A549 (cell line): ENCODE results near the gene DEFB123. TPM values are rescaled to one million over a fixed set of nuclear protein-coding genes. Genes with fewer than 3 reads are reported as not detected.

Experiments
- ATAC-seq, 2 experiments: fragments of 200-7000 bp in 1 of 2; fragments of >200 bp in 1 of 2; cut with Nextera tagmentation in 1 of 2; cut with Tn5 transposase in 1 of 2; 3 replicates each; pipeline versions ENCODE4 v1.8.0 to v1.9.1; 2018 to 2020; ENCODE audit warnings: mild to moderate bottlenecking in 1 of 2, moderate library complexity in 1 of 2
- CTCF ChIA-PET: fragments of 300-600 bp; sonication (Branson Sonifier 250); formaldehyde crosslinking; extraction: SDS; loops from one replicate; lab custom pipeline; 2021; ENCODE audit warnings: antibody characterized with exemption, inconsistent platforms; lab: Yijun Ruan, JAX
- POLR2A ChIA-PET: fragments of 350-600 bp; formaldehyde crosslinking; extraction: SDS; loops from one replicate; lab custom pipeline; 2021; ENCODE audit warnings: antibody characterized with exemption, inconsistent platforms; lab: Yijun Ruan, JAX
- DNase-seq, 2 experiments: peaks; one replicate each; pipeline versions ENCODE4 v3.0.0 to v3.0.0-alpha.2; 2011 to 2016; ENCODE audit warnings: low read depth in 1 of 2, low spot score in 1 of 2
- FAIRE-seq: peaks from 2 replicates; lab custom pipeline; 2011; peaks lifted over from hg19 to GRCh38; lab: Jason Lieb, UNC
- H3K27ac ChIP-seq, 2 experiments: fragments of >200 bp; sonication (Bioruptor Twin); formaldehyde crosslinking; 3 replicates each; pipeline ENCODE4 v1.5.1; 2016 to 2017
- H3K4me1 ChIP-seq: fragments of >200 bp; sonication (Bioruptor Twin); formaldehyde crosslinking; 3 replicates; pipeline ENCODE4 v1.6.1; 2016
- H3K4me2 ChIP-seq: fragments of >200 bp; sonication (Bioruptor Twin); formaldehyde crosslinking; 3 replicates; pipeline ENCODE4 v1.6.1; 2016
- H3K4me3 ChIP-seq: fragments of >200 bp; sonication (Bioruptor Twin); formaldehyde crosslinking; 3 replicates; pipeline ENCODE4 v1.5.1; 2016
- H3K9me3 ChIP-seq: fragments of >200 bp; sonication (Bioruptor Twin); formaldehyde crosslinking; 3 replicates; pipeline ENCODE4 v1.6.1; 2016
- ATOH8 ChIP-seq: fragments of 250-450 bp; sonication (Bioruptor Pico); IDR thresholded peaks from 2 replicates; pipeline ENCODE4 v1.5.0; 2020; ENCODE audit warnings: low read depth, mild to moderate bottlenecking, moderate library complexity
- BHLHE40 ChIP-seq: IDR thresholded peaks from 2 replicates; pipeline ENCODE4 v1.6.1; 2012; ENCODE audit warnings: low read depth, low read length, inconsistent platforms
- CBX2 ChIP-seq: fragments of 200-600 bp; sonication (generic); IDR thresholded peaks from 2 replicates; pipeline ENCODE4 v1.6.1; 2016; ENCODE audit warnings: low read depth, mild to moderate bottlenecking, borderline replicate concordance
- ELK1 ChIP-seq: fragments of 150-350 bp; IDR thresholded peaks from 2 replicates; pipeline ENCODE4 v1.6.1; 2014; ENCODE audit warnings: low read depth, mild to moderate bottlenecking, low read length
- ESRRA ChIP-seq: fragments of 150-350 bp; IDR thresholded peaks from 2 replicates; pipeline ENCODE4 v1.6.1; 2014; ENCODE audit warnings: mild to moderate bottlenecking, low read length, borderline replicate concordance
- FOSL2 ChIP-seq, 2 experiments: fragments of 450-650 bp in 1 of 2; fragments of >200 bp in 1 of 2; sonication (Bioruptor Twin) in 1 of 2; formaldehyde crosslinking; IDR thresholded peaks; 2 replicates each; pipeline versions ENCODE4 v1.5.0 to v1.6.1; 2016 to 2020; ENCODE audit warnings: mild to moderate bottlenecking in 1 of 2, moderate library complexity in 1 of 2
- HDAC2 ChIP-seq: fragments of 200-600 bp; sonication (generic); IDR thresholded peaks from 2 replicates; pipeline ENCODE4 v1.6.1; 2016
- HES2 ChIP-seq: fragments of >200 bp; sonication (Bioruptor Twin); formaldehyde crosslinking; IDR thresholded peaks from 2 replicates; pipeline ENCODE4 v1.6.1; 2016
- HEYL ChIP-seq: fragments of 250-450 bp; sonication (Bioruptor Pico); IDR thresholded peaks from 2 replicates; pipeline ENCODE4 v1.8.0; 2021; ENCODE audit warnings: mild to moderate bottlenecking, moderate library complexity
- HOXB13 ChIP-seq: fragments of 250-450 bp; sonication (Bioruptor Pico); IDR thresholded peaks from 2 replicates; pipeline ENCODE4 v1.5.0; 2020; ENCODE audit warnings: low read depth, mild to moderate bottlenecking, moderate library complexity
- HOXB5 ChIP-seq: fragments of 250-450 bp; sonication (Bioruptor Pico); IDR thresholded peaks from 2 replicates; pipeline ENCODE4 v1.5.0; 2020; ENCODE audit warnings: mild to moderate bottlenecking, moderate library complexity
- JUN ChIP-seq, 2 experiments: fragments of >200 bp; sonication (Bioruptor Twin); formaldehyde crosslinking; IDR thresholded peaks; 2 replicates in 1 of 2; 3 replicates in 1 of 2; pipeline ENCODE4 v1.6.1; 2016 to 2017
- KDM5A ChIP-seq: fragments of 200-600 bp; sonication (generic); IDR thresholded peaks from 2 replicates; pipeline ENCODE4 v1.6.1; 2016; ENCODE audit warnings: antibody characterized with exemption, mild to moderate bottlenecking
- MAX ChIP-seq: IDR thresholded peaks from 2 replicates; pipeline ENCODE4 v1.6.1; 2012
- NR3C1 ChIP-seq: fragments of >200 bp; sonication (Bioruptor Twin); formaldehyde crosslinking; IDR thresholded peaks from 3 replicates; pipeline ENCODE4 v1.6.1; 2017
- PHF8 ChIP-seq: fragments of 200-600 bp; sonication (generic); IDR thresholded peaks from 2 replicates; pipeline ENCODE4 v1.6.1; 2016; ENCODE audit warnings: low read depth, mild to moderate bottlenecking, antibody characterized with exemption, moderate library complexity, borderline replicate concordance
- SREBF2 ChIP-seq: fragments of 450-650 bp; IDR thresholded peaks from 2 replicates; pipeline ENCODE4 v1.6.1; 2014; ENCODE audit warnings: mild to moderate bottlenecking, moderate library complexity
- TP53 ChIP-seq: fragments of 250-450 bp; sonication (Bioruptor Pico); IDR thresholded peaks from 2 replicates; pipeline ENCODE4 v1.5.0; 2021; ENCODE audit warnings: mild to moderate bottlenecking, moderate library complexity
- ZC3H11A ChIP-seq: fragments of 450-650 bp; IDR thresholded peaks from 2 replicates; pipeline ENCODE4 v1.6.1; 2014; ENCODE audit warnings: antibody characterized with exemption, mild to moderate bottlenecking
- ZFP36 ChIP-seq: fragments of 450-650 bp; IDR thresholded peaks from 2 replicates; pipeline ENCODE4 v1.6.1; 2014; ENCODE audit warnings: borderline replicate concordance; ENCODE audit not compliant: partially characterized antibody
- ZSCAN20 ChIP-seq: fragments of 250-450 bp; sonication (Bioruptor Pico); IDR thresholded peaks from 2 replicates; pipeline ENCODE4 v1.8.0; 2022; ENCODE audit warnings: mild to moderate bottlenecking, moderate library complexity
- WGBS: methylation state at CpG from one replicate; pipeline ENCODE4 v1.1.6; 2017; ENCODE audit errors: missing lambda C conversion rate; 5-methylcytosine and 5-hydroxymethylcytosine counted together
- polyA plus RNA-seq, 4 experiments: library from polyadenylated mRNA; depleted of rRNA in 3 of 4; stranded (reverse); fragments of >200 nt; fragmentation: RNase III in 1 of 4; extraction: RNeasy Plus Mini Kit Qiagen cat#74134 plus additional on column Dnase treatment in 1 of 4; gene quantifications; 2 replicates in 3 of 4; 3 replicates in 1 of 4; pipeline ENCODE4 v1.2.3, GENCODE V29; 2011 to 2017
- TF ChIP-seq, protein P1 (sequence below): fragments of >200 bp; sonication (Bioruptor Twin); formaldehyde crosslinking; IDR thresholded peaks from 3 replicates; pipeline ENCODE4 v1.6.1; 2016

The DEFB123 gene
- polyA plus RNA-seq, 2 of the 4 experiments (the other 2 are of a cell fraction), result not detected

DNA sequence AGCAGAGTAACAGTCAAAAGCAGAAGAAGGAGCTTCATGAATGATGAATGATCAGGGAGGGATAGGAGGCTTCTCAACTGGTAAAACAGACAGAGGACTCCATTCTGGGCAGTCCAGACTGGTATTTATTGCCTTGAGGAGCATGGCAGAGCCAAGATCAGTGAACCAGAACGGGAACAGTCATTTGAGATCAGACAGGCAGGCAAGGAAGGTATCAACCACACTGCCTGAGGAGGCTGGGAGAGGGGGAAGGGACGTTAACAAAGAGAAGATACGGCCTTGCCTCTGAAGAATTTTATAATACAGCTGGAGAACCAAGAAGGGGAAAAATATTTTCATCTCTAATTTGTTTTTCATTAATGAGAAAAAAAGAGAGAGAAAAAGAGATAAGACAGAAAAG, 34.3 kb upstream of the DEFB123 start, which contains the start of gene DEFB121 (continued):
- TF ChIP-seq MAX, result no peak

DNA sequence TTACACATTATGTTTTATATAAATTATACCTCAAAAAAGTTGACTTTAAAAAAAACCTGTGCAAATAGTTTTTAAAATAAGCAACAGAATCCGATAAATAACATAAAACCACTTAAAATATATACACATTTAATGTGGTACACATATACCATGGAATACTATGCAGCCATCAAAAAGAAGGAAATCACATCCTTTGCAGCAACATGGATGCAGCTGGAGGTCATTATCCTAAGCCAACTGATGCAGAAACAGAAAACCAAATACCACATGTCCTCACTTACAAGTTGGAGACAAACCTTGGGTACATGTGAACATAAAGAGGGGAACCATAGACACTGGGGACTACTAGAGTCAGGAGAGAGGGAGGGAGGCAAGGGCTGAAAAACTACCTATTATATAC, 30.4 kb upstream of the DEFB123 start:
- no peak for ATAC-seq
- Histone ChIP-seq H3K27ac (no peak overlapping the region), H3K4me3 (no peak overlapping the region)
- TF ChIP-seq HES2 (no peak), HDAC2 (no peak), ELK1 (no peak), ZFP36 (no peak), ATOH8 (CRISPR knock-in tag) (no peak)
- TF ChIP-seq, all 56 proteins: peak for 0
- FAIRE-seq (no peak), DNase-seq (no peak)
- H3K9me3 ChIP-seq, result no peaks in the 10 kb centered on the region
- WGBS, result 0% methylated on average over 1 of the region's 1 CpG
- no peak overlapping the region for H3K4me2 ChIP-seq
- ChIA-PET POLR2A (no interaction called here), CTCF (interaction anchor here (1.4 kb wide), 1 partner anchor 93 kb away, joined by 5 read pairs; no protein-coding TSS in a partner anchor)
- H3K4me1 ChIP-seq, result no peaks in the 10 kb centered on the region

DNA sequence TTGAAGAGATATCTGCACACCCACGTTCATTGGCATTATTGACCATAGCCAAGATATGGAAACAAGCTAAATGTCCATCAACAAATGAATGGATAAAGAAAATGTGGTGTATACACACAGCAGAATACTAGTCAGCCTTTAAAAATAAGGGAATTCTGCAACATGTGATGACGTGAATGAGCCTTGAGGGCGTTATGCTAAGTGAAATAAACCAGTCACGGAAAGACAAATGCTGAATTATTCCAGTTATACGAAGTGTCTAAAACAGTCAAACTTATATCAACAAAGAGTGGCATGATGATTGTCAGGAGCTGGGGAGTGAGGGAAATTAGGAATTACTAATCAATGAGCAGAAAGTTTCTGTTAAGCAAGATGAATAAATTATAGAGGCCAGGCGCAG, 26.1 kb upstream of the DEFB123 start:
- no peak overlapping the region for H3K27ac ChIP-seq
- no peak for FAIRE-seq
- ChIA-PET POLR2A (interaction anchor here (0.7 kb wide), 1 partner anchor 87 kb away, joined by 4 read pairs; no protein-coding TSS in a partner anchor), CTCF (interaction anchor here (0.9 to 3.2 kb wide), 5 partner anchors 9 to 93 kb away, joined by 3 to 55 read pairs (median 5); partner anchors contain the start of gene DEFB121)
- TF ChIP-seq TP53 (CRISPR knock-in tag), result no peak
- TF ChIP-seq HOXB13 (CRISPR knock-in tag), result no peak
- no peak for TF ChIP-seq SREBF2
- TF ChIP-seq JUN (IDR thresholded peaks at IDR 0.05), result no peak
- no peak for TF ChIP-seq ZC3H11A
- no peak for TF ChIP-seq KDM5A
- no peak for TF ChIP-seq MAX
- no peak for TF ChIP-seq PHF8
- TF ChIP-seq CBX2, result no peak
- no peak for TF ChIP-seq ESRRA
- no peak for TF ChIP-seq BHLHE40
- TF ChIP-seq ZSCAN20 (CRISPR knock-in tag), result no peak
- no peak for TF ChIP-seq ZFP36
- no peak for TF ChIP-seq FOSL2 (IDR thresholded peaks at IDR 0.05)
- TF ChIP-seq FOSL2 (CRISPR knock-in tag; IDR thresholded peaks at IDR 0.05), result no peak
- no peak for TF ChIP-seq NR3C1
- WGBS, result 18% methylated on average over 6 of the region's 6 CpGs
- no peak overlapping the region for H3K4me3 ChIP-seq
- no peak for ATAC-seq
- H3K4me2 ChIP-seq, result no peak overlapping the region
- no peaks in the 10 kb centered on the region for H3K9me3 ChIP-seq
- DNase-seq, result no peak
- H3K4me1 ChIP-seq, result no peaks in the 10 kb centered on the region

- ChIA-PET CTCF (interaction anchor here (1.4 to 2.0 kb wide), 2 partner anchors 10 to 88 kb away, joined by 3 to 5 read pairs; partner anchors contain the start of gene DEFB121), POLR2A (no interaction called here)
- no peak overlapping the region for H3K27ac ChIP-seq
- ATAC-seq, result no peak
- H3K4me1 ChIP-seq, result no peaks in the 10 kb centered on the region
- no peak for DNase-seq
- no peak for FAIRE-seq
- TF ChIP-seq HES2 (no peak), ZC3H11A (no peak), HOXB5 (CRISPR knock-in tag) (no peak), HEYL (CRISPR knock-in tag) (no peak), KDM5A (no peak)
- TF ChIP-seq, protein P1, sequence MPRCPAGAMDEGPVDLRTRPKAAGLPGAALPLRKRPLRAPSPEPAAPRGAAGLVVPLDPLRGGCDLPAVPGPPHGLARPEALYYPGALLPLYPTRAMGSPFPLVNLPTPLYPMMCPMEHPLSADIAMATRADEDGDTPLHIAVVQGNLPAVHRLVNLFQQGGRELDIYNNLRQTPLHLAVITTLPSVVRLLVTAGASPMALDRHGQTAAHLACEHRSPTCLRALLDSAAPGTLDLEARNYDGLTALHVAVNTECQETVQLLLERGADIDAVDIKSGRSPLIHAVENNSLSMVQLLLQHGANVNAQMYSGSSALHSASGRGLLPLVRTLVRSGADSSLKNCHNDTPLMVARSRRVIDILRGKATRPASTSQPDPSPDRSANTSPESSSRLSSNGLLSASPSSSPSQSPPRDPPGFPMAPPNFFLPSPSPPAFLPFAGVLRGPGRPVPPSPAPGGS, result no peak
- no peak overlapping the region for H3K4me2 ChIP-seq
- 88% methylated on average over 2 of the region's 2 CpGs for WGBS
- H3K9me3 ChIP-seq, result no peaks in the 10 kb centered on the region
- H3K4me3 ChIP-seq, result no peak overlapping the region
Observed at GRCh38 chr20:31415653-31416052, 24.8 kb upstream of the DEFB123 start.
